H9 (cell line): ENCODE measurements around the gene PAK1IP1. TPM values are rescaled to one million over a fixed set of nuclear protein-coding genes. Genes with fewer than 3 reads are reported as not detected.

Source experiments
- DNase-seq: peaks from one replicate; pipeline ENCODE4 v3.0.0-alpha.2; 2017
- H2AFZ ChIP-seq: one replicate; pipeline ENCODE4 v1.6.1; 2013; ENCODE audit warnings: mild to moderate bottlenecking, low read length, control low read depth, moderate library complexity
- H2AK5ac ChIP-seq: 2 replicates; pipeline ENCODE4 v1.6.1; 2013; ENCODE audit warnings: low read length, control low read depth, mixed read lengths; ENCODE audit not compliant: insufficient read length
- H2BK120ac ChIP-seq: one replicate; pipeline ENCODE4 v1.6.1; 2013; ENCODE audit warnings: low read depth, mild to moderate bottlenecking, low read length, control low read depth, inconsistent platforms; ENCODE audit not compliant: poor library complexity, severe bottlenecking
- H2BK12ac ChIP-seq: 2 replicates; pipeline ENCODE4 v1.6.1; 2013; ENCODE audit warnings: low read length, control low read depth, mixed read lengths, low read depth; ENCODE audit not compliant: insufficient read length
- H2BK15ac ChIP-seq: 2 replicates; pipeline ENCODE4 v1.6.1; 2013; ENCODE audit warnings: low read depth, low read length, control low read depth
- H2BK20ac ChIP-seq: one replicate; pipeline ENCODE4 v1.6.1; 2013; ENCODE audit warnings: low read depth, mild to moderate bottlenecking, low read length, control low read depth, inconsistent platforms; ENCODE audit not compliant: poor library complexity, severe bottlenecking
- H2BK5ac ChIP-seq: 2 replicates; pipeline ENCODE4 v1.6.1; 2013; ENCODE audit warnings: low read length, control low read depth, mixed read lengths; ENCODE audit not compliant: insufficient read length
- H3K14ac ChIP-seq: 2 replicates; pipeline ENCODE4 v1.6.1; 2013; ENCODE audit warnings: low read length, control low read depth; ENCODE audit not compliant: insufficient read depth
- H3K18ac ChIP-seq: 2 replicates; pipeline ENCODE4 v1.6.1; 2013; ENCODE audit warnings: low read depth, mild to moderate bottlenecking, mixed read lengths, low read length, control low read depth; ENCODE audit not compliant: insufficient read length
- H3K23ac ChIP-seq: 2 replicates; pipeline ENCODE4 v1.6.1; 2013; ENCODE audit warnings: low read length, control low read depth, mixed read lengths, low read depth; ENCODE audit not compliant: insufficient read length
- H3K23me2 ChIP-seq: 2 replicates; pipeline ENCODE4 v1.6.1; 2013; ENCODE audit warnings: low read depth, mild to moderate bottlenecking, mixed read lengths, low read length, control low read depth; ENCODE audit not compliant: insufficient read length, poor library complexity, severe bottlenecking
- H3K27ac ChIP-seq: 2 replicates; pipeline ENCODE4 v1.5.1; 2013; ENCODE audit warnings: low read length, control low read depth, mixed read lengths, low read depth; ENCODE audit not compliant: insufficient read length
- H3K27me3 ChIP-seq: 2 replicates; pipeline ENCODE4 v1.6.1; 2013; ENCODE audit warnings: low read length, control low read depth, inconsistent platforms; ENCODE audit not compliant: insufficient read depth
- H3K4ac ChIP-seq: 2 replicates; pipeline ENCODE4 v1.6.1; 2013; ENCODE audit warnings: low read depth, mild to moderate bottlenecking, control low read depth, inconsistent platforms, low read length, moderate library complexity
- H3K4me1 ChIP-seq: 2 replicates; pipeline ENCODE4 v1.6.1; 2013; ENCODE audit warnings: low read length, control low read depth, inconsistent platforms; ENCODE audit not compliant: insufficient read depth
- H3K4me2 ChIP-seq: 2 replicates; pipeline ENCODE4 v1.6.1; 2013; ENCODE audit warnings: low read length, control low read depth, mixed read lengths; ENCODE audit not compliant: insufficient read length, insufficient read depth
- H3K56ac ChIP-seq: 2 replicates; pipeline ENCODE4 v1.6.1; 2013; ENCODE audit warnings: low read depth, mild to moderate bottlenecking, mixed read lengths, low read length, control low read depth; ENCODE audit not compliant: insufficient read length
- H3K79me1 ChIP-seq: 2 replicates; pipeline ENCODE4 v1.6.1; 2013; ENCODE audit warnings: low read depth, mild to moderate bottlenecking, moderate library complexity, low read length, control low read depth, inconsistent platforms; ENCODE audit not compliant: insufficient read depth, poor library complexity, severe bottlenecking
- H3K79me2 ChIP-seq: 2 replicates; pipeline ENCODE4 v1.6.1; 2013; ENCODE audit warnings: low read length, control low read depth, inconsistent platforms; ENCODE audit not compliant: insufficient read depth
- H3K9ac ChIP-seq: 2 replicates; pipeline ENCODE4 v1.6.1; 2013; ENCODE audit warnings: low read length, control low read depth, mixed read lengths; ENCODE audit not compliant: insufficient read length; ENCODE audit errors: extremely low read depth
- H3K9me3 ChIP-seq: one replicate; pipeline ENCODE4 v1.6.1; 2013; ENCODE audit warnings: low read depth, low read length, inconsistent platforms; ENCODE audit not compliant: control insufficient read depth
- H3T11ph ChIP-seq: one replicate; pipeline ENCODE4 v1.6.1; 2013; ENCODE audit warnings: mild to moderate bottlenecking, low read length, control low read depth, inconsistent platforms
- H4K20me1 ChIP-seq: one replicate; pipeline ENCODE4 v1.6.1; 2013; ENCODE audit not compliant: control insufficient read depth, insufficient read length, insufficient read depth
- H4K5ac ChIP-seq: 2 replicates; pipeline ENCODE4 v1.6.1; 2013; ENCODE audit warnings: low read depth, mild to moderate bottlenecking, mixed read lengths, low read length, control low read depth; ENCODE audit not compliant: insufficient read length
- H4K8ac ChIP-seq: replicated peaks from 2 replicates; pipeline ENCODE4 v1.6.1; 2013; ENCODE audit warnings: low read length, control low read depth, mixed read lengths, low read depth; ENCODE audit not compliant: insufficient read length
- H4K91ac ChIP-seq: 2 replicates; pipeline ENCODE4 v1.6.1; 2013; ENCODE audit warnings: low read depth, mild to moderate bottlenecking, moderate library complexity, mixed read lengths, low read length, control low read depth; ENCODE audit not compliant: insufficient read length
- H3K27ac Mint-ChIP-seq, 3 experiments: 2 replicates in 2 of 3; 3 replicates in 1 of 3; pipeline ENCODE4 v1.8.0; 2020 to 2021; ENCODE audit warnings: mixed read lengths in 3 of 3, mild to moderate bottlenecking in 1 of 3, moderate library complexity in 1 of 3
- H3K27me3 Mint-ChIP-seq: 2 replicates; pipeline ENCODE4 v1.8.0; 2021; ENCODE audit warnings: low read depth, mild to moderate bottlenecking, moderate library complexity, mixed read lengths
- H3K36me3 Mint-ChIP-seq, 3 experiments: 2 replicates in 2 of 3; 3 replicates in 1 of 3; pipeline ENCODE4 v1.8.0; 2020 to 2021; ENCODE audit warnings: low read depth in 3 of 3, mixed read lengths in 3 of 3; ENCODE audit not compliant: insufficient read depth in 1 of 3
- H3K4me1 Mint-ChIP-seq, 2 experiments: 2 replicates each; pipeline ENCODE4 v1.8.0; 2020; ENCODE audit warnings: mixed read lengths in 2 of 2
- H3K4me3 Mint-ChIP-seq, 2 experiments: 2 replicates in 1 of 2; 3 replicates in 1 of 2; pipeline ENCODE4 v1.8.0; 2020 to 2021; ENCODE audit warnings: mild to moderate bottlenecking in 2 of 2, mixed read lengths in 2 of 2, moderate library complexity in 1 of 2
- H3K9me3 Mint-ChIP-seq, 2 experiments: 2 replicates in 1 of 2; 3 replicates in 1 of 2; pipeline ENCODE4 v1.8.0; 2020; ENCODE audit warnings: mild to moderate bottlenecking in 2 of 2, mixed read lengths in 2 of 2, moderate library complexity in 1 of 2
- CTCF ChIP-seq: fragments of 200-600 bp; sonication (generic); conservative IDR thresholded peaks from 3 replicates; pipeline ENCODE4 v1.8.0; 2021; ENCODE audit warnings: antibody characterized with exemption, mild to moderate bottlenecking
- WGBS: extraction: QIAGEN DNeasy Blood & Tissue Kit; methylation state at CpG from one replicate; pipeline ENCODE4 v1.1.7; 2013; ENCODE audit warnings: missing lambda C conversion rate, low lambda C conversion rate, mixed read lengths; ENCODE audit not compliant: insufficient read length; ENCODE audit errors: extremely low coverage; 5-methylcytosine and 5-hydroxymethylcytosine counted together
- total RNA-seq: library from RNA; stranded (reverse); gene quantifications from 2 replicates; pipeline ENCODE4 v1.2.1, GENCODE V29; 2021

Gene PAK1IP1
- total RNA-seq, 1 experiment from 2014 or later: 44.8 TPM

- Histone ChIP-seq H3K56ac (no peak overlapping the region), H4K91ac (no peak overlapping the region), H3K79me1 (no peaks in the 10 kb centered on the region), H3K23ac (no peak overlapping the region), H2BK12ac (no peak overlapping the region), H3K23me2 (no peaks in the 10 kb centered on the region), H2BK15ac (no peak overlapping the region), H4K8ac (no peak overlapping the region), H2BK20ac (no peak overlapping the region), H3K27me3 (no peaks in the 10 kb centered on the region), H3T11ph (no peak overlapping the region), H2AFZ (no peak overlapping the region), H2BK120ac (no peak overlapping the region), H3K4me1 (no peaks in the 10 kb centered on the region), H3K4ac (no peak overlapping the region), H3K9me3 (no peaks in the 10 kb centered on the region), H2AK5ac (no peak overlapping the region), H3K18ac (no peak overlapping the region), H3K9ac (no peak overlapping the region), H3K79me2 (no peaks in the 10 kb centered on the region), H3K14ac (no peak overlapping the region), H2BK5ac (no peak overlapping the region), H4K5ac (no peak overlapping the region), H3K4me2 (no peak overlapping the region), H4K20me1 (no peaks in the 10 kb centered on the region), H3K27ac (no peak overlapping the region)
- no peak for TF ChIP-seq CTCF
- Mint-ChIP-seq H3K27me3 (no peaks in the 10 kb centered on the region), H3K9me3 (no peaks in the 10 kb centered on the region; a peak in 1 of 5 replicates), H3K36me3 (peaks cover 29 to 67% (median 65%) of the 10 kb centered on the region in 3 experiments; a peak in 6 of 7 replicates), H3K4me1 (no peaks in the 10 kb centered on the region), H3K27ac (0 out of 7 replicates have a peak overlapping the region, but pooled peaks of 1 of the 3 experiments have one; percentile 36), H3K4me3 (no peak overlapping the region)
- no peak for DNase-seq
- WGBS: no CpG with 5 or more reads among the region's 3 CpGs
Measured at GRCh38 chr6:10730254-10730653, 35.5 kb downstream of the PAK1IP1 start.
